Endothelial cell of umbilical vein (primary cell): ENCODE data around the gene SESTD1. TPM values are rescaled to one million over a fixed set of nuclear protein-coding genes. Genes with fewer than 3 reads are reported as not detected.

Experiments
- BruUV-seq: library from RNA; stranded (reverse); fragments of 400-500 nt; replicated peaks from 2 replicates; lab custom pipeline; 2021; lab: Mats Ljungman, UMichigan
- CTCF ChIA-PET: fragments of 300-600, 350-600 bp; sonication (Branson Sonifier 250); formaldehyde crosslinking; loops from one replicate; lab custom pipeline; 2021; ENCODE audit warnings: antibody characterized with exemption, inconsistent platforms; lab: Charles Lee
- POLR2A ChIA-PET: fragments of 300-600, 350-600 bp; sonication (Branson Sonifier 250); formaldehyde crosslinking; loops from one replicate; lab custom pipeline; 2021; ENCODE audit warnings: antibody characterized with exemption, inconsistent platforms; lab: Charles Lee
- DNase-seq: peaks from one replicate; pipeline ENCODE4 v3.0.0-alpha.2; 2011; ENCODE audit warnings: low read depth, low spot score
- FAIRE-seq: peaks from 2 replicates; lab custom pipeline; 2011; peaks lifted over from hg19 to GRCh38; lab: Jason Lieb, UNC
- H2AFZ ChIP-seq: 2 replicates; pipeline ENCODE4 v1.6.0; 2012; ENCODE audit warnings: low read depth, low read length, control low read depth, inconsistent platforms
- H3K27ac ChIP-seq: 2 replicates; pipeline ENCODE4 v1.5.1; 2011; ENCODE audit warnings: low read depth, mild to moderate bottlenecking, control low read depth, low read length, moderate library complexity; ENCODE audit not compliant: insufficient read depth
- H3K27me3 ChIP-seq, 2 experiments: 2 replicates each; pipeline versions ENCODE4 v1.6.0 to v1.6.1; 2011; ENCODE audit warnings: low read length in 2 of 2, mixed read lengths in 1 of 2; ENCODE audit not compliant: control insufficient read depth in 2 of 2, insufficient read depth in 2 of 2
- H3K36me3 ChIP-seq, 2 experiments: 2 replicates in 1 of 2; 3 replicates in 1 of 2; pipeline ENCODE4 v1.5.1; 2011; ENCODE audit warnings: low read length in 2 of 2, mild to moderate bottlenecking in 1 of 2, moderate library complexity in 1 of 2; ENCODE audit not compliant: control insufficient read depth in 2 of 2, insufficient read depth in 2 of 2; ENCODE audit errors: extremely low read depth in 1 of 2
- H3K4me1 ChIP-seq: 3 replicates; pipeline ENCODE4 v1.5.1; 2011; ENCODE audit warnings: mild to moderate bottlenecking, low read length; ENCODE audit not compliant: control insufficient read depth, insufficient read depth; ENCODE audit errors: extremely low read depth
- H3K4me2 ChIP-seq: 2 replicates; pipeline ENCODE4 v1.6.1; 2011; ENCODE audit warnings: low read length, control low read depth, mixed read lengths; ENCODE audit not compliant: insufficient read depth
- H3K4me3 ChIP-seq, 3 experiments: fragments of 200-600 bp in 1 of 3; sonication (generic), shearing (Covaris generic) in 1 of 3; replicated peaks in 1 of 3; 2 replicates each; pipeline ENCODE4 v1.5.1; 2011 to 2016; ENCODE audit warnings: control low read depth in 3 of 3, low read length in 3 of 3, mild to moderate bottlenecking in 2 of 3, inconsistent platforms in 1 of 3, low read depth in 1 of 3, moderate library complexity in 1 of 3; ENCODE audit not compliant: insufficient read depth in 1 of 3
- H3K79me2 ChIP-seq: 2 replicates; pipeline ENCODE4 v1.6.0; 2012; ENCODE audit warnings: low read length, inconsistent platforms; ENCODE audit not compliant: control insufficient read depth, insufficient read depth
- H3K9ac ChIP-seq: replicated peaks from 2 replicates; pipeline ENCODE3; 2011; ENCODE audit warnings: low read length, control low read depth; ENCODE audit not compliant: insufficient read depth; ENCODE audit errors: extremely low read depth
- H3K9me1 ChIP-seq: replicated peaks from 3 replicates; pipeline ENCODE4 v1.6.0; 2011; ENCODE audit warnings: mild to moderate bottlenecking, low read length; ENCODE audit not compliant: control insufficient read depth, insufficient read depth; ENCODE audit errors: extremely low read depth
- H3K9me3 ChIP-seq: replicated peaks from 2 replicates; pipeline ENCODE4 v1.5.1; 2012; ENCODE audit warnings: low read length, inconsistent platforms; ENCODE audit not compliant: control insufficient read depth, insufficient read depth
- H4K20me1 ChIP-seq: replicated peaks from 2 replicates; pipeline ENCODE3; 2011; ENCODE audit warnings: mild to moderate bottlenecking, low read length; ENCODE audit not compliant: control insufficient read depth, insufficient read depth; ENCODE audit errors: extremely low read depth
- EZH2 ChIP-seq: IDR thresholded peaks from 2 replicates; pipeline ENCODE4 v1.6.1; 2012; ENCODE audit warnings: borderline replicate concordance, low read depth, mild to moderate bottlenecking, moderate library complexity, low read length, inconsistent platforms; ENCODE audit not compliant: severe bottlenecking
- FOS ChIP-seq: IDR thresholded peaks from 2 replicates; pipeline ENCODE4 v1.6.1; 2011; ENCODE audit warnings: mild to moderate bottlenecking, low read length, moderate library complexity, borderline replicate concordance; ENCODE audit not compliant: insufficient read depth
- GATA2 ChIP-seq: IDR thresholded peaks from 2 replicates; pipeline ENCODE4 v1.7.0; 2011; ENCODE audit warnings: low read depth, mild to moderate bottlenecking, moderate library complexity, mixed read lengths, low read length; ENCODE audit not compliant: insufficient read length, insufficient read depth
- JUN ChIP-seq: IDR thresholded peaks from 2 replicates; pipeline ENCODE4 v1.6.1; 2011; ENCODE audit warnings: borderline replicate concordance, low read depth; ENCODE audit not compliant: insufficient read length, insufficient read depth
- MYC ChIP-seq: IDR thresholded peaks from one replicate; pipeline ENCODE4 v1.6.1; 2011; ENCODE audit warnings: mild to moderate bottlenecking, low read depth, low read length
- POLR2A ChIP-seq: IDR thresholded peaks from 2 replicates; pipeline ENCODE4 v1.6.1; 2012; ENCODE audit warnings: low read depth, mild to moderate bottlenecking, control low read depth, low read length
- POLR2AphosphoS5 ChIP-seq: IDR thresholded peaks from 2 replicates; pipeline ENCODE4 v1.6.1; 2012; ENCODE audit warnings: low read depth, mild to moderate bottlenecking, control low read depth, low read length, moderate library complexity; ENCODE audit not compliant: insufficient read depth
- dilution Hi-C: fragments of 300-500 bp; cut with MboI; formaldehyde crosslinking; loops from one replicate; pipeline ENCODE4 v1.15.0; 2019; ENCODE audit warnings: low sequenced_read_pairs; ENCODE audit not compliant: extremely low pct_ligation_motif_present
- intact Hi-C: fragments of 100-400 bp; cut with micrococcal nuclease; formaldehyde crosslinking; loops from one replicate; pipeline ENCODE4 v1.10.0; 2022
- polyA plus RNA-seq, 4 experiments: library from polyadenylated mRNA; depleted of rRNA in 3 of 4; stranded (reverse) in 3 of 4; unstranded in 1 of 4; fragments of >200 nt; gene quantifications; 2 replicates each; pipeline versions ENCODE4 v1.2.1 to v1.2.3, GENCODE V29; 2011 to 2012; ENCODE audit warnings: missing spikeins in 1 of 4
- total RNA-seq: library from RNA; stranded (reverse); gene quantifications from 2 replicates; pipeline ENCODE4 v1.2.3, GENCODE V29; 2021
- TF ChIP-seq, protein P1 (sequence below), 2 donors: IDR thresholded peaks; 1 replicate in 1 of 2; 2 replicates in 1 of 2; pipeline ENCODE4 v1.5.1; 2011; ENCODE audit warnings: low read length in 2 of 2, mild to moderate bottlenecking in 2 of 2, moderate library complexity in 2 of 2, control low read depth in 1 of 2, inconsistent platforms in 1 of 2, low read depth in 1 of 2; ENCODE audit not compliant: insufficient read depth in 1 of 2; ENCODE audit errors: extremely low read depth in 1 of 2
- TF ChIP-seq, protein P2 (sequence below): IDR thresholded peaks from 2 replicates; pipeline ENCODE4 v1.6.1; 2011; ENCODE audit not compliant: insufficient read depth, insufficient read length

Gene SESTD1
- total and polyA plus RNA-seq, 2 donors (not counting 3 experiments of a cell fraction or from before 2014, with no cell fraction given), result 9.8 to 72.4 TPM

DNA sequence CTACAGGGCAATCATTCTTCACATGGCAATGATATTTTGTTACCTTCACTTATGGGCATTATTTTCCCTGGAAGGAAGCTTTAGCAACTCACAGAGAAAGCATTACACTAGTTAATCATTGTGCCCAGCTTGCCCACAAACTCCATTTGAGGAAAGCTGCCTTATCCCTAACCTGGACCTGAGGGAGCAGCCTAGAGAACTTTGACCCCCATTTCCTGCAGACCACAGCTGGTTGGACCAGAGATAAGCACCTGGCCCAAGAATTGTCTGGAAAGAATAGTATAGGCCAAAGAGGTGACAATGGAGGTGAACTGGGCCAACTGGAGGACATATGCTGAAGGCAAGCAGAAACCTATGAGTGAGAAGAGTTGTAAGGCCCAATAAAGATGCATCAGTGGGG, 48.4 kb upstream of the SESTD1 start:
- TF ChIP-seq POLR2A (no peak), GATA2 (no peak), POLR2AphosphoS5 (no peak)
- TF ChIP-seq, protein P1, sequence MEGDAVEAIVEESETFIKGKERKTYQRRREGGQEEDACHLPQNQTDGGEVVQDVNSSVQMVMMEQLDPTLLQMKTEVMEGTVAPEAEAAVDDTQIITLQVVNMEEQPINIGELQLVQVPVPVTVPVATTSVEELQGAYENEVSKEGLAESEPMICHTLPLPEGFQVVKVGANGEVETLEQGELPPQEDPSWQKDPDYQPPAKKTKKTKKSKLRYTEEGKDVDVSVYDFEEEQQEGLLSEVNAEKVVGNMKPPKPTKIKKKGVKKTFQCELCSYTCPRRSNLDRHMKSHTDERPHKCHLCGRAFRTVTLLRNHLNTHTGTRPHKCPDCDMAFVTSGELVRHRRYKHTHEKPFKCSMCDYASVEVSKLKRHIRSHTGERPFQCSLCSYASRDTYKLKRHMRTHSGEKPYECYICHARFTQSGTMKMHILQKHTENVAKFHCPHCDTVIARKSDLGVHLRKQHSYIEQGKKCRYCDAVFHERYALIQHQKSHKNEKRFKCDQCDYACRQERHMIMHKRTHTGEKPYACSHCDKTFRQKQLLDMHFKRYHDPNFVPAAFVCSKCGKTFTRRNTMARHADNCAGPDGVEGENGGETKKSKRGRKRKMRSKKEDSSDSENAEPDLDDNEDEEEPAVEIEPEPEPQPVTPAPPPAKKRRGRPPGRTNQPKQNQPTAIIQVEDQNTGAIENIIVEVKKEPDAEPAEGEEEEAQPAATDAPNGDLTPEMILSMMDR (IDR thresholded peaks at IDR 0.05; ENCODE audit: extremely low read depth in 1 of 2, insufficient read depth in 1 of 2, low read depth in 1 of 2, low read length in 2 of 2), result no peak
- no peak for FAIRE-seq
- BruUV-seq, result no TSS peak
- H3K27me3 ChIP-seq, result no peaks in the 10 kb centered on the region
- POLR2A ChIA-PET, result no interaction called here
- H3K36me3 ChIP-seq, result no peaks in the 10 kb centered on the region
- H3K27ac ChIP-seq, result no peak overlapping the region
- no peak overlapping the region for H3K4me3 ChIP-seq
- intact Hi-C loops, result no loop called here
- H3K4me1 ChIP-seq, result no peaks in the 10 kb centered on the region
- dilution Hi-C loops, result no loop called here
- H2AFZ ChIP-seq, result no peak overlapping the region
- DNase-seq, result no peak
- no peak overlapping the region for H3K9ac ChIP-seq
- H3K9me1 ChIP-seq, result no peaks in the 10 kb centered on the region
- no peaks in the 10 kb centered on the region for H3K9me3 ChIP-seq
- H3K79me2 ChIP-seq, result no peaks in the 10 kb centered on the region
- CTCF ChIA-PET, result interaction anchor here (0.8 kb wide), 1 partner anchor 10 kb away, joined by 3 read pairs; no protein-coding TSS in a partner anchor
- H4K20me1 ChIP-seq, result no peaks in the 10 kb centered on the region
- H3K4me2 ChIP-seq, result no peak overlapping the region

DNA sequence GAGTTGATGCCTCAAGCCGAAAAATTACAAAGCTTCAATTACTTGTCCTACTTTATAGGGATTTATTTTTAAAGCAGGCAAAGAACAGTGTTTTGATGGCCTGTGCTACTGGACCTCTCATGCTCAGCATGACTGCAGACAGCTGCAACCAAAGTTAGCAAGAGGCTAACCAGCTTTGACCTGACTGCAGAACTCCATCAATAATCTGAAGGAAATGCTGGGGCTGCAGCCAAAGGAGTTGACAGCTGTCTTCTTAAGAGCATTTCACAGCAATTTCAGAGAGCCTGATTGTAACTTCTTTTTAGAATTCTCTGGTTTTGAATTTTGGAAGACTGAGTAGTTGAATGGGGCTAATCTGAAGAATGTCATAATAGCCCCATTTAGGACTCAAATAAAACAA, 46.5 kb upstream of the SESTD1 start:
- no peaks in the 10 kb centered on the region for H3K79me2 ChIP-seq
- no peaks in the 10 kb centered on the region for H3K9me3 ChIP-seq
- no TSS peak for BruUV-seq
- no peaks in the 10 kb centered on the region for H3K4me1 ChIP-seq
- H2AFZ ChIP-seq, result no peak overlapping the region
- H3K27ac ChIP-seq, result no peak overlapping the region
- H3K4me3 ChIP-seq, result no peak overlapping the region
- H3K4me2 ChIP-seq, result no peak overlapping the region
- CTCF ChIA-PET, result interaction anchor here (1.0 kb wide), 1 partner anchor 16 kb away, joined by 3 read pairs; no protein-coding TSS in a partner anchor
- no peaks in the 10 kb centered on the region for H3K36me3 ChIP-seq
- no peaks in the 10 kb centered on the region for H3K9me1 ChIP-seq
- POLR2A ChIA-PET, result no interaction called here
- H4K20me1 ChIP-seq, result no peaks in the 10 kb centered on the region
- DNase-seq, result no peak
- no peaks in the 10 kb centered on the region for H3K27me3 ChIP-seq
- H3K9ac ChIP-seq, result no peak overlapping the region
- dilution Hi-C loops (no loop called here), intact Hi-C loops (no loop called here)
- TF ChIP-seq GATA2 (no peak), POLR2AphosphoS5 (no peak), JUN (no peak), MYC (no peak), EZH2 (no peak), POLR2A (no peak), FOS (no peak)
- TF ChIP-seq, protein P2, sequence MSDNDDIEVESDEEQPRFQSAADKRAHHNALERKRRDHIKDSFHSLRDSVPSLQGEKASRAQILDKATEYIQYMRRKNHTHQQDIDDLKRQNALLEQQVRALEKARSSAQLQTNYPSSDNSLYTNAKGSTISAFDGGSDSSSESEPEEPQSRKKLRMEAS, result no peak
- TF ChIP-seq, protein P1 (IDR thresholded peaks at IDR 0.05; ENCODE audit: extremely low read depth in 1 of 2, insufficient read depth in 1 of 2, low read depth in 1 of 2, low read length in 2 of 2), result no peak
- no peak for FAIRE-seq
